ENCODE results near the gene CBX5.
"Not testable (repeated sequence)": the region's sequence is repeated elsewhere in the genome, so short reads cannot be mapped to it uniquely, and the experiment has no call there.

The CBX5 gene

GRCh38 chr12:54197010-54197409 lies 82.9 kb downstream of the CBX5 start:
- peak overlapping the region; percentile 20; the same call in 1 of the 2 replicates for H3K27ac ChIP-seq

GRCh38 chr12:54196396-54196795 lies 83.5 kb downstream of the CBX5 start:
- H3K27ac ChIP-seq = peak overlapping the region; percentile 36
- H3K36me3 ChIP-seq = no peaks in the 10 kb centered on the region
- no peak overlapping the region for H3K4me3 ChIP-seq (ENCODE audit: low read depth, low read length)
- H3K27me3 ChIP-seq (ENCODE audit: insufficient read depth, low read depth, severe bottlenecking) = no peaks in the 10 kb centered on the region
- H3K9me3 ChIP-seq (ENCODE audit: severe bottlenecking) = no peaks in the 10 kb centered on the region
- no peak for TF ChIP-seq CTCF (IDR thresholded peaks at IDR 0.05; ENCODE audit: low read depth, low read length)
- no peak for DNase-seq

More at GRCh38 chr12:54197010-54197409, 82.9 kb downstream of the CBX5 start:
- no peak for TF ChIP-seq CTCF (IDR thresholded peaks at IDR 0.05; ENCODE audit: low read depth, low read length)
- no peak for DNase-seq
- no peaks in the 10 kb centered on the region for H3K36me3 ChIP-seq
- no peak overlapping the region for H3K4me3 ChIP-seq (ENCODE audit: low read depth, low read length)
- H3K27me3 ChIP-seq (ENCODE audit: insufficient read depth, low read depth, severe bottlenecking) = no peaks in the 10 kb centered on the region
- no peaks in the 10 kb centered on the region for H3K9me3 ChIP-seq (ENCODE audit: severe bottlenecking)

- Histone ChIP-seq H3K9me3 (ENCODE audit: severe bottlenecking) (no peaks in the 10 kb centered on the region), H3K27me3 (ENCODE audit: insufficient read depth, low read depth, severe bottlenecking) (no peaks in the 10 kb centered on the region), H3K36me3 (no peaks in the 10 kb centered on the region), H3K4me3 (ENCODE audit: low read depth, low read length) (no peak overlapping the region; the same call in 1 of the 2 replicates), H3K27ac (peak overlapping the region; percentile 56)
- peak; percentile 82 for DNase-seq
- no peak for TF ChIP-seq CTCF (IDR thresholded peaks at IDR 0.05; ENCODE audit: low read depth, low read length)
Measured at GRCh38 chr12:54195737-54196347, 84.1 kb downstream of the CBX5 start.

GRCh38 chr12:54195080-54195736 lies 84.7 kb downstream of the CBX5 start:
- Histone ChIP-seq H3K27me3 (ENCODE audit: insufficient read depth, low read depth, severe bottlenecking) (no peaks in the 10 kb centered on the region), H3K4me3 (ENCODE audit: low read depth, low read length) (no peak overlapping the region), H3K9me3 (ENCODE audit: severe bottlenecking) (no peaks in the 10 kb centered on the region), H3K27ac (peak overlapping the region; percentile 56), H3K36me3 (no peaks in the 10 kb centered on the region)
- no peak for DNase-seq
- TF ChIP-seq CTCF (IDR thresholded peaks at IDR 0.05; ENCODE audit: low read depth, low read length) = no peak

GRCh38 chr12:54194611-54195010 lies 85.3 kb downstream of the CBX5 start:
- not testable (repeated sequence) for H3K27ac ChIP-seq; DNase-seq; H3K4me3 ChIP-seq (ENCODE audit: low read depth, low read length); H3K9me3 ChIP-seq (ENCODE audit: severe bottlenecking); H3K27me3 ChIP-seq (ENCODE audit: insufficient read depth, low read depth, severe bottlenecking); H3K36me3 ChIP-seq

GRCh38 chr12:54193434-54193833 lies 86.5 kb downstream of the CBX5 start:
- no peaks in the 10 kb centered on the region for H3K36me3 ChIP-seq
- H3K27ac ChIP-seq = peak overlapping the region; percentile 45
- no peaks in the 10 kb centered on the region for H3K9me3 ChIP-seq (ENCODE audit: severe bottlenecking)
- H3K4me3 ChIP-seq (ENCODE audit: low read depth, low read length) = no peak overlapping the region
- no peaks in the 10 kb centered on the region for H3K27me3 ChIP-seq (ENCODE audit: insufficient read depth, low read depth, severe bottlenecking)
- TF ChIP-seq CTCF (IDR thresholded peaks at IDR 0.05; ENCODE audit: low read depth, low read length) = no peak
- DNase-seq = peak; percentile 98
